Spleen (tissue), 11 donors: ENCODE data around the gene VEZT. TPM values are rescaled to one million over a fixed set of nuclear protein-coding genes. Genes with fewer than 3 reads are reported as not detected.
A peak's percentile ranks its signal among the peaks of the same experiment; 100 is the strongest.

ENCODE experiments used
- DNase-seq: peaks from one replicate; pipeline ENCODE4 v3.0.0-alpha.2; 2020
- H3K27ac ChIP-seq, 8 donors: fragments of 200-600 bp; sonication (generic) in 7 of 8; 1 replicate in 4 of 8; 2 replicates in 4 of 8; pipeline versions ENCODE4 v1.5.0 to v1.8.0; 2016 to 2021; ENCODE audit warnings: inconsistent platforms in 4 of 8, mild to moderate bottlenecking in 4 of 8, moderate library complexity in 1 of 8
- H3K27me3 ChIP-seq, 7 donors: fragments of 200-600 bp; sonication (generic) in 6 of 7; replicated peaks in 1 of 7; 1 replicate in 4 of 7; 2 replicates in 3 of 7; pipeline versions ENCODE4 v1.5.0 to v1.8.0; 2016 to 2021; ENCODE audit warnings: inconsistent platforms in 3 of 7, mild to moderate bottlenecking in 1 of 7
- H3K36me3 ChIP-seq, 6 donors: fragments of 200-600 bp; sonication (generic) in 5 of 6; 1 replicate in 4 of 6; 2 replicates in 2 of 6; pipeline versions ENCODE4 v1.5.0 to v1.8.0; 2016 to 2021; ENCODE audit warnings: inconsistent platforms in 2 of 6
- H3K4me1 ChIP-seq, 6 donors: fragments of 200-600 bp; sonication (generic) in 5 of 6; 1 replicate in 3 of 6; 2 replicates in 3 of 6; pipeline versions ENCODE4 v1.5.0 to v1.8.0; 2016 to 2021; ENCODE audit warnings: inconsistent platforms in 3 of 6
- H3K4me3 ChIP-seq, 8 donors: fragments of 200-600 bp; sonication (generic) in 7 of 8; 1 replicate in 4 of 8; 2 replicates in 4 of 8; pipeline versions ENCODE4 v1.5.0 to v1.8.0; 2016 to 2021; ENCODE audit warnings: inconsistent platforms in 4 of 8, mild to moderate bottlenecking in 4 of 8, moderate library complexity in 2 of 8
- H3K9me3 ChIP-seq, 8 donors: fragments of 200-600 bp; sonication (generic) in 7 of 8; 1 replicate in 4 of 8; 2 replicates in 4 of 8; pipeline versions ENCODE4 v1.5.0 to v1.8.0; 2016 to 2021; ENCODE audit warnings: inconsistent platforms in 4 of 8
- CTCF ChIP-seq, 11 experiments: fragments of 200-600 bp in 7 of 11; fragments of 450-650 bp in 4 of 11; sonication (generic) in 4 of 11; IDR thresholded peaks in 8 of 11; conservative IDR thresholded peaks in 3 of 11; 1 replicate in 7 of 11; 2 replicates in 4 of 11; pipeline versions ENCODE4 v1.4.0 to v1.8.0; 2016 to 2021; ENCODE audit warnings: antibody characterized with exemption in 11 of 11, inconsistent platforms in 4 of 11, mild to moderate bottlenecking in 1 of 11
- POLR2A ChIP-seq, 3 donors: fragments of 450-650 bp; IDR thresholded peaks; one replicate each; pipeline ENCODE4 v1.5.1; 2017; ENCODE audit warnings: antibody characterized with exemption in 3 of 3, mild to moderate bottlenecking in 1 of 3
- POLR2AphosphoS5 ChIP-seq, 3 donors: sonication (generic); formaldehyde crosslinking; IDR thresholded peaks; one replicate each; pipeline ENCODE4 v1.5.1; 2017; ENCODE audit warnings: antibody characterized with exemption in 3 of 3
- WGBS, 5 donors: extraction: QIAGEN DNeasy Blood & Tissue Kit in 3 of 5; methylation state at CpG; one replicate each; pipeline versions ENCODE4 v1.1.5 to v1.1.7; 2013 to 2018; 5-methylcytosine and 5-hydroxymethylcytosine counted together
- intact Hi-C: fragments of 100-400 bp; cut with DNase I; formaldehyde crosslinking; loops from one replicate; pipeline ENCODE4 v1.15.0; 2023; ENCODE audit warnings: low total_unique reads
- polyA plus RNA-seq, 3 donors: library from polyadenylated mRNA; stranded (reverse); fragments of 200-250 nt; gene quantifications; one replicate each; pipeline ENCODE4 v1.2.1, GENCODE V29; 2013
- total RNA-seq, 7 donors: library from RNA; depleted of rRNA in 3 of 7; stranded (reverse); fragments of >200 nt in 3 of 7; fragmentation: NEBNext Ultra II Directional in 4 of 7; extraction: Animal tissue kit (Norgen Biotek cat#: 25700) in 4 of 7; gene quantifications; one replicate each; pipeline versions ENCODE4 v1.1.0 to v1.2.1, GENCODE V29; 2016 to 2021
- donor health status: healthy with polysubstance abuse.
- donor health status: DM: no; HTN: no; CAD: no; lungs with moderate emphysema.
- donor health status: DM: no; HTN: no; CAD: no.
- donor health status: Bipolar disorder and iron deficiency.
- donor health status: healthy.
- donor health status: DM: no; HTN: no; CAD: no.
- donor health status: DM: yes; HTN: yes; CAD: no.

Gene VEZT
- total and polyA plus RNA-seq, 10 donors, result 17.0 to 64.3 (median 44.8) TPM

- no peaks in the 10 kb centered on the region for H3K9me3 ChIP-seq
- H3K36me3 ChIP-seq, result no peaks in the 10 kb centered on the region
- TF ChIP-seq POLR2A (IDR thresholded peaks at IDR 0.05), result no peak
- no peak for TF ChIP-seq CTCF (IDR thresholded peaks at IDR 0.05 in 8 of 11, conservative IDR thresholded peaks at IDR 0.05 in 3 of 11)
- TF ChIP-seq POLR2AphosphoS5 (IDR thresholded peaks at IDR 0.05), result no peak
- 61 to 93% (median 75%) methylated on average over 1 of the region's 1 CpG for WGBS, 5 donors
- H3K27me3 ChIP-seq, result no peaks in the 10 kb centered on the region
- intact Hi-C loops, result loop anchor here (10.0 kb wide), 1 partner anchor 261 kb away; the partner anchor contains the start of gene METAP2
- no peak for DNase-seq
- H3K27ac ChIP-seq, result no peak overlapping the region
- H3K4me3 ChIP-seq, result no peak overlapping the region
- peaks cover 0 to 28% (median 20%) of the 10 kb centered on the region in 6 donors for H3K4me1 ChIP-seq
Observed at GRCh38 chr12:95213928-95214327, 3.7 kb upstream of the VEZT start.

- no peaks in the 10 kb centered on the region for H3K27me3 ChIP-seq
- no peak overlapping the region for H3K4me3 ChIP-seq
- no peak for DNase-seq
- no peak overlapping the region for H3K27ac ChIP-seq
- peaks cover 0 to 34% (median 24%) of the 10 kb centered on the region in 6 donors for H3K4me1 ChIP-seq
- TF ChIP-seq POLR2A (IDR thresholded peaks at IDR 0.05), result no peak
- no peak for TF ChIP-seq POLR2AphosphoS5 (IDR thresholded peaks at IDR 0.05)
- TF ChIP-seq CTCF (IDR thresholded peaks at IDR 0.05 in 8 of 11, conservative IDR thresholded peaks at IDR 0.05 in 3 of 11), result no peak
- WGBS, 5 donors, result 83 to 97% (median 92%) methylated on average over 3 of the region's 3 CpGs
- no peaks in the 10 kb centered on the region for H3K36me3 ChIP-seq
- H3K9me3 ChIP-seq, result no peaks in the 10 kb centered on the region
- intact Hi-C loops, result loop anchor here (10.0 kb wide), 1 partner anchor 260 kb away; the partner anchor contains the start of gene METAP2
Observed at GRCh38 chr12:95214466-95214865, 3.1 kb upstream of the VEZT start.

- TF ChIP-seq POLR2A (IDR thresholded peaks at IDR 0.05) (no peak), CTCF (IDR thresholded peaks at IDR 0.05 in 8 of 11, conservative IDR thresholded peaks at IDR 0.05 in 3 of 11) (no peak), POLR2AphosphoS5 (IDR thresholded peaks at IDR 0.05) (no peak)
- Histone ChIP-seq H3K9me3 (no peaks in the 10 kb centered on the region), H3K4me1 (peaks cover 0 to 47% (median 29%) of the 10 kb centered on the region in 6 donors), H3K4me3 (peak overlapping the region in 7 of 8 donors; percentile 64 to 94 (median 91)), H3K27me3 (no peaks in the 10 kb centered on the region), H3K36me3 (no peaks in the 10 kb centered on the region), H3K27ac (peak overlapping the region in 4 of 8 donors; percentile 92 to 95 (median 94))
- intact Hi-C loops, result loop anchor here (10.0 kb wide), 1 partner anchor 259 kb away; the partner anchor contains the start of gene METAP2
- no peak for DNase-seq
- 9 to 21% (median 19%) methylated on average over 1 of the region's 1 CpG for WGBS, 5 donors
Observed at GRCh38 chr12:95215949-95216348, 1.7 kb upstream of the VEZT start.

- Histone ChIP-seq H3K4me3 (peak overlapping the region; percentile 64 to 94 (median 90)), H3K36me3 (no peaks in the 10 kb centered on the region), H3K27ac (peak overlapping the region; percentile 56 to 95 (median 93)), H3K27me3 (no peaks in the 10 kb centered on the region), H3K9me3 (no peaks in the 10 kb centered on the region), H3K4me1 (peaks cover 0 to 56% (median 29%) of the 10 kb centered on the region in 6 donors)
- no peak for DNase-seq
- intact Hi-C loops, result loop anchor here (10.0 kb wide), 1 partner anchor 258 kb away; the partner anchor contains the start of gene METAP2
- TF ChIP-seq POLR2A (IDR thresholded peaks at IDR 0.05), result no peak
- no peak for TF ChIP-seq CTCF (IDR thresholded peaks at IDR 0.05 in 8 of 11, conservative IDR thresholded peaks at IDR 0.05 in 3 of 11)
- TF ChIP-seq POLR2AphosphoS5 (IDR thresholded peaks at IDR 0.05), result no peak
- WGBS, 5 donors, result 0 to 1% (median 1%) methylated on average over 30 to 45 of the region's 45 CpGs
Observed at GRCh38 chr12:95216711-95217376, 763 bp upstream of the VEZT start.
